ENCODE data around the gene CDH8.

DNA sequence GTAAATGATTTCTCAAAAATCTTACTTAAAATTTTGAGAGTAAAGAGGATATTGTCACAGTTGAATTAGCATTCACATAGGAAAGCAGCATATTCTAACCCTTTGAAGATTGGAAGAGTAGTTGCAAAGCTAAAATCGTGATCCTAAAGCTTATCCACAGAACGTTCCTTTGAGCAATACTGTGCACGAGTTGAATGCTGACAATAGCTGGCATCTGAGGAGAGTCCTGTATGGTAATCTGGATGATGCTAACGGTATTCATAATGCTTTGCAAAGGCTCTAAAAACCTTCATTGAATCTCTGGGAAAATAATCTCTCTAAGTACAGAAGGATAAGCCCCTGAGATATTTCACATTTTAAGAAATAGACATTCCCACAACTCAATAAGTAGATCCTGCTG, 354.6 kb downstream of the CDH8 start:
- TF ChIP-seq, protein P1, sequence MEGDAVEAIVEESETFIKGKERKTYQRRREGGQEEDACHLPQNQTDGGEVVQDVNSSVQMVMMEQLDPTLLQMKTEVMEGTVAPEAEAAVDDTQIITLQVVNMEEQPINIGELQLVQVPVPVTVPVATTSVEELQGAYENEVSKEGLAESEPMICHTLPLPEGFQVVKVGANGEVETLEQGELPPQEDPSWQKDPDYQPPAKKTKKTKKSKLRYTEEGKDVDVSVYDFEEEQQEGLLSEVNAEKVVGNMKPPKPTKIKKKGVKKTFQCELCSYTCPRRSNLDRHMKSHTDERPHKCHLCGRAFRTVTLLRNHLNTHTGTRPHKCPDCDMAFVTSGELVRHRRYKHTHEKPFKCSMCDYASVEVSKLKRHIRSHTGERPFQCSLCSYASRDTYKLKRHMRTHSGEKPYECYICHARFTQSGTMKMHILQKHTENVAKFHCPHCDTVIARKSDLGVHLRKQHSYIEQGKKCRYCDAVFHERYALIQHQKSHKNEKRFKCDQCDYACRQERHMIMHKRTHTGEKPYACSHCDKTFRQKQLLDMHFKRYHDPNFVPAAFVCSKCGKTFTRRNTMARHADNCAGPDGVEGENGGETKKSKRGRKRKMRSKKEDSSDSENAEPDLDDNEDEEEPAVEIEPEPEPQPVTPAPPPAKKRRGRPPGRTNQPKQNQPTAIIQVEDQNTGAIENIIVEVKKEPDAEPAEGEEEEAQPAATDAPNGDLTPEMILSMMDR (IDR thresholded peaks at IDR 0.05; ENCODE audit: low read depth, low read length, poor library complexity, severe bottlenecking), result no peak
- TF ChIP-seq EZH2phosphoT487 (IDR thresholded peaks at IDR 0.05; ENCODE audit: borderline replicate concordance, low read length), result no peak

Data from DOHH2 (cell line).